Karpas-422 (cell line): ENCODE results near the gene CSF2. TPM values are rescaled to one million over a fixed set of nuclear protein-coding genes. Genes with fewer than 3 reads are reported as not detected.
A peak's percentile ranks its signal among the peaks of the same experiment; 100 is the strongest.

Experiments
- DNase-seq: peaks from one replicate; pipeline ENCODE4 v3.0.0-alpha.2; 2015
- H2AFZ ChIP-seq: fragments of 200-600 bp; sonication (generic); 2 replicates; pipeline ENCODE4 v1.6.1; 2014; ENCODE audit warnings: antibody characterized with exemption, low read length, mixed read lengths
- H3K27ac ChIP-seq: fragments of 200-600 bp; sonication (generic); 2 replicates; pipeline ENCODE4 v1.5.1; 2014; ENCODE audit warnings: mild to moderate bottlenecking, low read length, moderate library complexity
- H3K27me3 ChIP-seq: fragments of 200-600 bp; sonication (generic); 2 replicates; pipeline ENCODE4 v1.6.1; 2014; ENCODE audit warnings: low read length, mixed read lengths
- H3K36me3 ChIP-seq: fragments of 200-600 bp; sonication (generic); 2 replicates; pipeline ENCODE4 v1.6.1; 2014; ENCODE audit warnings: low read length, mixed read lengths; ENCODE audit not compliant: insufficient read depth
- H3K4me1 ChIP-seq: fragments of 200-600 bp; sonication (generic); 2 replicates; pipeline ENCODE4 v1.6.1; 2014; ENCODE audit warnings: mild to moderate bottlenecking, low read length, mixed read lengths
- H3K4me2 ChIP-seq: fragments of 200-600 bp; sonication (generic); 2 replicates; pipeline ENCODE4 v1.6.1; 2014; ENCODE audit warnings: low read length, low read depth, mild to moderate bottlenecking; ENCODE audit not compliant: poor library complexity, severe bottlenecking
- H3K4me3 ChIP-seq: fragments of 200-600 bp; sonication (generic); 2 replicates; pipeline ENCODE4 v1.5.1; 2014; ENCODE audit warnings: mild to moderate bottlenecking, antibody characterized with exemption, low read length, mixed read lengths
- H3K79me2 ChIP-seq: fragments of 200-600 bp; sonication (generic); 2 replicates; pipeline ENCODE4 v1.6.1; 2014; ENCODE audit warnings: mild to moderate bottlenecking, low read length, mixed read lengths
- H3K9ac ChIP-seq: fragments of 200-600 bp; sonication (generic); 2 replicates; pipeline ENCODE4 v1.6.0; 2014; ENCODE audit warnings: low read length
- H3K9me2 ChIP-seq: fragments of 200-600 bp; sonication (generic), shearing (Covaris generic); replicated peaks from 2 replicates; pipeline ENCODE4 v1.6.0; 2014; ENCODE audit warnings: mild to moderate bottlenecking, low read length, moderate library complexity; ENCODE audit not compliant: insufficient read depth
- H3K9me3 ChIP-seq: fragments of 300-700, 200-600 bp; sonication (generic); 2 replicates; pipeline ENCODE4 v1.6.1; 2014; ENCODE audit warnings: low read length, mixed read lengths
- H4K20me1 ChIP-seq: fragments of 200-600 bp; sonication (generic); 2 replicates; pipeline ENCODE4 v1.6.1; 2014; ENCODE audit warnings: mild to moderate bottlenecking, antibody characterized with exemption, low read length, low read depth; ENCODE audit not compliant: insufficient read depth
- total RNA-seq: library from RNA; depleted of rRNA; stranded (reverse); fragments of >200 nt; shearing (Covaris generic); gene quantifications from 2 replicates; pipeline ENCODE4 v1.2.3, GENCODE V29; 2014; ENCODE audit warnings: low replicate concordance

Gene CSF2
- total RNA-seq, 1 experiment from 2014 or later: not detected

DNA sequence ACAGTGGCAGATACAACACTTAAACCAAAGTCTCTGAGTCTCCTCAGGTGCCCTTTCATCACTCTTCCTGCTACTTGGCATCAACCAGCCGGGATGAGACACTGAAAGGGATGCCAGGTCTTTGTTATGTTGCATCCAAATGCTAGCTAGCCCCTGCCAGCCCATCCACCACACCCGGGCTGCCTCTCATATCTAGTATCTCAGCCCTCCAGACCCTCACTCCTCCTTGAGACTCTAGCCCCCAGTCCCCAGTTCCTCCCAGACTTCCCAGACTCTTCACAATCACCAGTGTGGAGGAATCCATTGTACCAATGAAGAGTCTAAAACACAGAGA, 21.5 kb downstream of the CSF2 start:
- Histone ChIP-seq H3K9me2 (no peaks in the 10 kb centered on the region), H3K36me3 (no peaks in the 10 kb centered on the region), H3K27ac (no peak overlapping the region), H3K9me3 (no peaks in the 10 kb centered on the region), H2AFZ (no peak overlapping the region), H3K9ac (no peak overlapping the region), H3K79me2 (no peaks in the 10 kb centered on the region), H3K4me3 (no peak overlapping the region), H3K4me1 (peaks cover 10% of the 10 kb centered on the region), H4K20me1 (no peaks in the 10 kb centered on the region), H3K4me2 (no peak overlapping the region), H3K27me3 (no peaks in the 10 kb centered on the region)
- DNase-seq: no peak

DNA sequence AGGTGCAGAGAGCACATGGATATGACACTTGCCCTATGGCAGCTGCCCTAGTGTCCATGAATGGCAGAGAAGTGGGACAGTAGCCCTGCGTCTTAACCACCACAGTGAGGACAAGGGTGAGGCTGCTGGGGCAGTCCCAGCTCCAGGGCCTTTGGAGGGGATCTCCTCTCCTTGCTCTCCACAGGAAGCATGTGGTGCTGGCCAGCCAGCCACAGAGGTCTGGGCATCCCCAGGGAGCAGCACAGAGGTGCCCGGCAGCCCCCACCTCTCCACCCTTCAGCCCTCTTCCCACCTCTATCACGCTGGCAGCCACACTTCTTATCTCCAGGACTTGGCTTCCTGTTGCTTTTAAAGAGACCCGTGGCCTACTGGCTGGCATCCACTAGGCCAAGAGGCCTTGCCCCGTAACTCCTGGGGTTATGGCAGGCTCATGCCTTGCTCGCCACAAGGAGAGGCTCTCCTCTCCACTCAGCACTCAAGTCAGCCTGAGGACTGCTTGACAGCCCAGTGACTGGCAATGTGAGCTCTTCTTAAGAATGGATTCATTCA, 21.9 kb downstream of the CSF2 start:
- Histone ChIP-seq H3K9me3 (no peaks in the 10 kb centered on the region), H3K9ac (no peak overlapping the region), H3K36me3 (no peaks in the 10 kb centered on the region), H3K9me2 (no peaks in the 10 kb centered on the region), H3K27me3 (no peaks in the 10 kb centered on the region), H4K20me1 (no peaks in the 10 kb centered on the region), H3K27ac (no peak overlapping the region), H3K79me2 (no peaks in the 10 kb centered on the region), H3K4me2 (no peak overlapping the region), H3K4me1 (peaks cover 10% of the 10 kb centered on the region), H3K4me3 (no peak overlapping the region), H2AFZ (no peak overlapping the region)
- DNase-seq: no peak

DNA sequence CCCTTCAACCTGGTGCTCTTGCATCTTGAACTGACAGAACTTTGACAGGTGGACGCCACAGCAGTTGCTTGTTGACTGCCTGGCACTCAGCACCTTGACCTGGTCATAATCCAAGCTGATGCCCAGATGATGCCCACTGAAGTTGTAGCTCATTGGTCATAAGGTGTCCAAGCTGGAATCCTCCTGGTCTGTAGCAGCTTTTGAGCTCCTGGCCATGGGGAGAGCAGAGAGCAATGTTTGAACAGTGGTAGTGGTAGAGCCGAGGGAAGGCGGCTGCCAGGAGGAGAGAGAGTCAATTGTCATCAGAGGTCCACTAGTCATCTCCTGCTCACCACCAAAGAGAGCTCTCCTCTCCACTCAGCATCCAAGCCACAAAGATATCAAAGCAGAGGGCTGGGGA, 23.3 kb downstream of the CSF2 start:
- no peak for DNase-seq
- no peaks in the 10 kb centered on the region for H3K27me3 ChIP-seq
- H3K9me2 ChIP-seq: no peaks in the 10 kb centered on the region
- no peaks in the 10 kb centered on the region for H3K36me3 ChIP-seq
- no peak overlapping the region for H2AFZ ChIP-seq
- H3K4me3 ChIP-seq: no peak overlapping the region
- no peak overlapping the region for H3K9ac ChIP-seq
- H3K79me2 ChIP-seq: no peaks in the 10 kb centered on the region
- H3K27ac ChIP-seq: no peak overlapping the region
- no peak overlapping the region for H3K4me2 ChIP-seq
- H3K4me1 ChIP-seq: peaks cover 10% of the 10 kb centered on the region
- H3K9me3 ChIP-seq: no peaks in the 10 kb centered on the region
- no peaks in the 10 kb centered on the region for H4K20me1 ChIP-seq

DNA sequence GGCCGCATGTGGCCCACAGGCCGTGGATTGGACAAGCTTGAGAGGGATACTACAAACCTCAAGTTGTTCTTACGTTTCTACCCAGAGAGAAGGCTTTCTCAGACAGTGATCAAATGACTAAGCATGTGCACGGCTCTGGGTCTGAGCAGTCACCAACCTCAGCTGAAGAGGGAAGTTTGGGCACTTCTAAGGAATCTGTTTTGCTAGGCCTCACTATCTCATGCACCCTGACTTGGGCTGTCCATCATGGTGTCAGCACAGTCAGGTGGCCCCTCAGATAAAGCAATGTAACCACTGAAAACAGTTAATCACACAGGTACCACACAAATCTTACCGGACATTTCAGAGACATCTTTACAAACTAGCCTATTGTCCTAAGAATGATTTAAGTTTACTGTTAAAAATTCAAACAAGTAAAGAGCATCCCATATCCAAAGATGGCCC, 24.6 kb downstream of the CSF2 start:
- Histone ChIP-seq H3K4me1 (peaks cover 14% of the 10 kb centered on the region), H3K79me2 (no peaks in the 10 kb centered on the region), H4K20me1 (no peaks in the 10 kb centered on the region), H3K27me3 (no peaks in the 10 kb centered on the region), H3K27ac (no peak overlapping the region), H3K4me2 (no peak overlapping the region), H3K9ac (no peak overlapping the region), H3K9me3 (no peaks in the 10 kb centered on the region), H3K36me3 (no peaks in the 10 kb centered on the region), H2AFZ (no peak overlapping the region), H3K4me3 (no peak overlapping the region), H3K9me2 (no peaks in the 10 kb centered on the region)
- DNase-seq: no peak

DNA sequence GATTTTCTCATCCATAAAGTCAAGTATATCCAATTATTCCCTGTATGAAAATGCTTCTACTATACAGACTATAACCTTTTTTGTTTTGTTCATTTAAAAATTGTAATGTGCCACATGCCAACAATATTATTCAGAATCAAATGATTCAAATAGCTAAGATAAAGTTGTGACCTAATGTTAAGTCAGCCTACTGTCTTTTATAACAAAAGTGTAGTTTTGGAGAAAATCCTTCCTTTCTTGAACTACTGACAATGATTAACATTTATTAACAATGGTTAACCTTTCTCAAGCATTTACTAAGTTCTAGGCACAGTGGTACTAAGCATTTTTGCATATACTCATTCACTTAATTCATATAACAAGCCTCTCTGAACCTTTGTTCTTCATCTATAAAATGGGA, 25.0 kb downstream of the CSF2 start:
- Histone ChIP-seq H3K4me3 (no peak overlapping the region), H3K79me2 (no peaks in the 10 kb centered on the region), H3K27ac (no peak overlapping the region), H2AFZ (no peak overlapping the region), H3K4me2 (no peak overlapping the region), H3K9me3 (no peaks in the 10 kb centered on the region), H3K27me3 (no peaks in the 10 kb centered on the region), H3K36me3 (no peaks in the 10 kb centered on the region), H3K9ac (no peak overlapping the region), H4K20me1 (no peaks in the 10 kb centered on the region), H3K4me1 (peaks cover 19% of the 10 kb centered on the region), H3K9me2 (no peaks in the 10 kb centered on the region)
- no peak for DNase-seq

DNA sequence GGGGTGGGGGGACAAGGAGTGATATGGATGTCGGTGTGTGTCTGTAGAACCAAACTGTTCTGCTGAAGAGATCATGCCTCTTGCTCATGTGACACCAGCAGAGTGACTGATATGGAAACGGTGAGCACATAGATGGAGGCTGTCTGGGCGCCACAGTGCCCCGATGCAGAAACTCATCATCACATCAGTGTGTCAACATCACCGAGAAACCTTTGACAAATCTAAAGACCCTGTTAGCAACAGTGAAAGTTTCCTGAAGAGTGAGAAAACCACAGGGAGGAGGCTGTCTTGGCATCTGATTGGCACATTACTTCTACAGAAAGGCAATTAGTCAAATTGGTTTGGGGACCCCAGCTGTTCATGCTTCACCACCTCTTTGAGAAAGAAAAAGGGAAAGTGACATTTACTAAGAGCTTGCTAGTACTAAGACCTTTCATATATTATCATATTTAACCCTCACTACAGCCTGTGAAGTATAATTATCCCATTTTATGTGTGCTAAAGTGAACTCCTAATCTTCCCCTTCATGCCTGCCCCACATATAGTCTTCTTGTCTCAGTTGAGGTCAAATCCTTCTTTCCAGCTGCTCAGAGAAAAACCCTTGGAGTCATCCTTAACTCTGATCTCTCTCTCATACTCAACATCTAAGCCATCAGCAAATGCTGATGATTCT, 25.6 kb downstream of the CSF2 start:
- no peaks in the 10 kb centered on the region for H3K9me2 ChIP-seq
- no peak overlapping the region for H3K27ac ChIP-seq
- no peaks in the 10 kb centered on the region for H3K27me3 ChIP-seq
- no peaks in the 10 kb centered on the region for H3K9me3 ChIP-seq
- H3K4me2 ChIP-seq: no peak overlapping the region
- no peak overlapping the region for H3K9ac ChIP-seq
- peaks cover 25% of the 10 kb centered on the region for H3K4me1 ChIP-seq
- no peak overlapping the region for H2AFZ ChIP-seq
- no peaks in the 10 kb centered on the region for H3K36me3 ChIP-seq
- no peaks in the 10 kb centered on the region for H3K79me2 ChIP-seq
- no peaks in the 10 kb centered on the region for H4K20me1 ChIP-seq
- no peak overlapping the region for H3K4me3 ChIP-seq
- DNase-seq: peak; percentile 59

DNA sequence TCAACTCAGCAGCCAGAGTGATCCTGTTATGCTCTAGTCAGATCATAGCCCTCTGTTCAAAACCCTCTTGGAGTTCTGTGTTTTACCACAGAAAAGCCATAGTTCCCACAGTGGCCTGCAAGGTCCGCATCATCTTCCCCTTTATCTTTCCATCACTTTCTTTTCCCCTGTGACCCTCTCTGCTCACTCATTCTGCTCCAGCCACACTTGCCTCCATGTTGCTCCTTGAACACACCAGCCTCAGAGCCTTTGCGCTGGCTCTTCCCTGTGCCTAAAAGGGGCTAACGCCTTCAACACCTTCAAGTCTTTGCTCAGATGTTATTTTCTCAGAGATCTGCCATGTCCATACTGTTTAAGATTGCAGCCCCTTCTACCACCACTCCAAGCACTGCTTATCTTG, 26.3 kb downstream of the CSF2 start:
- no peaks in the 10 kb centered on the region for H3K9me3 ChIP-seq
- no peaks in the 10 kb centered on the region for H3K36me3 ChIP-seq
- no peak overlapping the region for H3K4me2 ChIP-seq
- peaks cover 26% of the 10 kb centered on the region for H3K4me1 ChIP-seq
- H3K27ac ChIP-seq: no peak overlapping the region
- no peak overlapping the region for H3K4me3 ChIP-seq
- no peak for DNase-seq
- no peak overlapping the region for H3K9ac ChIP-seq
- H2AFZ ChIP-seq: no peak overlapping the region
- H3K9me2 ChIP-seq: no peaks in the 10 kb centered on the region
- no peaks in the 10 kb centered on the region for H3K27me3 ChIP-seq
- H3K79me2 ChIP-seq: no peaks in the 10 kb centered on the region
- no peaks in the 10 kb centered on the region for H4K20me1 ChIP-seq

DNA sequence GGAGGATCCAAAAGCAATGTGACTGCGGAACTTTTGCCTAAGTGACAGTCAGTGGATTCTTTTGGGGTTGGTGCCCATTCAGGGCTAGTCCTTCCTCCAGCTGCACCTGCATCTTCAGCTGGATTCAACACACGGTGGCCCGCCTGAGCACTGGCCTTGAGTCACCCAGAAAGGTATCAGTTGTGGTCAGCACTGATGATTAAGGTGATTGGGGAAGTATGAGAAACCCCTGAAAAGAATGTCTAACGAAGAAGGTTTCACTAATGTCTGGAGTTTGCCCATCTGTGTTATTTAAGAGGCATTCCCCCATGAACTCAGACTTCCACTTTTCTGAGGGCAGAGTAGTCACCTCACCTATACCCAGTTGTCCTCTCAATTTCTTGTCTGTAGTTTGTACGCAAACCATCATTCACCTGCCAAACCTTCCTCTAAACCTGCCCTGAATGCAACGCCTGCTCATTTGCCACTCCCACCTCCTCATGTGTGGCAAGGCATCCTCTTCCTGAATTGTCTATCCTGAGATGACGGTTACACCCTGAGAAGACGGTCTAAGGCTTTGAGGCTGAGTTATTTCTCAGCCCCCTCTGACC, 27.2 kb downstream of the CSF2 start:
- H3K9me3 ChIP-seq: no peaks in the 10 kb centered on the region

More for the DNA sequence above, 27.2 kb downstream of the CSF2 start:
- Histone ChIP-seq H3K27ac (no peak overlapping the region), H3K4me2 (no peak overlapping the region), H3K9me2 (no peaks in the 10 kb centered on the region), H3K79me2 (no peaks in the 10 kb centered on the region), H3K9ac (no peak overlapping the region), H2AFZ (no peak overlapping the region), H3K27me3 (no peaks in the 10 kb centered on the region), H3K4me3 (no peak overlapping the region), H3K4me1 (peaks cover 26% of the 10 kb centered on the region), H4K20me1 (no peaks in the 10 kb centered on the region), H3K36me3 (no peaks in the 10 kb centered on the region)
- DNase-seq: no peak
